ENCODE measurements around the gene DENND5B.

DNA sequence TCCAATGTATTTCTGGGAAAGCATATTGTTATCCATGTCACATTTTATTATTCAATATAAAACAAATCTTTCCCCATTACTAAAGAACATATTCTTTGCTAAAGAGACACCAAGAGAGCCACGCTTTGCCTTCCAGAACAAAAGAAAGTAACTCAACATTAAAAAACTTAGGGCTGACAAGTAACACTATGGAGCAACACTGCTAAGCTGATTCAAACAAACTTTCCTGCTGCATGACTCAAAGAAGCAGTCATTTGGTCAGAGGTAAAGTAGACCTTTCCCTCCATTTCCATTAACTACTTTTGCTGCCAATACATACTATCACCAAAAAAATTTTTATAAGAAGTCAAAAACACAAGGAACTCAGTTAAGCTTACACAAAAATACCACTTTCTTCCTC, 83.0 kb downstream of the DENND5B start:
- TF ChIP-seq, protein P1, sequence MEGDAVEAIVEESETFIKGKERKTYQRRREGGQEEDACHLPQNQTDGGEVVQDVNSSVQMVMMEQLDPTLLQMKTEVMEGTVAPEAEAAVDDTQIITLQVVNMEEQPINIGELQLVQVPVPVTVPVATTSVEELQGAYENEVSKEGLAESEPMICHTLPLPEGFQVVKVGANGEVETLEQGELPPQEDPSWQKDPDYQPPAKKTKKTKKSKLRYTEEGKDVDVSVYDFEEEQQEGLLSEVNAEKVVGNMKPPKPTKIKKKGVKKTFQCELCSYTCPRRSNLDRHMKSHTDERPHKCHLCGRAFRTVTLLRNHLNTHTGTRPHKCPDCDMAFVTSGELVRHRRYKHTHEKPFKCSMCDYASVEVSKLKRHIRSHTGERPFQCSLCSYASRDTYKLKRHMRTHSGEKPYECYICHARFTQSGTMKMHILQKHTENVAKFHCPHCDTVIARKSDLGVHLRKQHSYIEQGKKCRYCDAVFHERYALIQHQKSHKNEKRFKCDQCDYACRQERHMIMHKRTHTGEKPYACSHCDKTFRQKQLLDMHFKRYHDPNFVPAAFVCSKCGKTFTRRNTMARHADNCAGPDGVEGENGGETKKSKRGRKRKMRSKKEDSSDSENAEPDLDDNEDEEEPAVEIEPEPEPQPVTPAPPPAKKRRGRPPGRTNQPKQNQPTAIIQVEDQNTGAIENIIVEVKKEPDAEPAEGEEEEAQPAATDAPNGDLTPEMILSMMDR (IDR thresholded peaks at IDR 0.05; ENCODE audit: low read depth, low read length, missing input control): no peak
- TF ChIP-seq TAF1 (conservative IDR thresholded peaks at IDR 0.05): no peak
- TF ChIP-seq, protein P2, sequence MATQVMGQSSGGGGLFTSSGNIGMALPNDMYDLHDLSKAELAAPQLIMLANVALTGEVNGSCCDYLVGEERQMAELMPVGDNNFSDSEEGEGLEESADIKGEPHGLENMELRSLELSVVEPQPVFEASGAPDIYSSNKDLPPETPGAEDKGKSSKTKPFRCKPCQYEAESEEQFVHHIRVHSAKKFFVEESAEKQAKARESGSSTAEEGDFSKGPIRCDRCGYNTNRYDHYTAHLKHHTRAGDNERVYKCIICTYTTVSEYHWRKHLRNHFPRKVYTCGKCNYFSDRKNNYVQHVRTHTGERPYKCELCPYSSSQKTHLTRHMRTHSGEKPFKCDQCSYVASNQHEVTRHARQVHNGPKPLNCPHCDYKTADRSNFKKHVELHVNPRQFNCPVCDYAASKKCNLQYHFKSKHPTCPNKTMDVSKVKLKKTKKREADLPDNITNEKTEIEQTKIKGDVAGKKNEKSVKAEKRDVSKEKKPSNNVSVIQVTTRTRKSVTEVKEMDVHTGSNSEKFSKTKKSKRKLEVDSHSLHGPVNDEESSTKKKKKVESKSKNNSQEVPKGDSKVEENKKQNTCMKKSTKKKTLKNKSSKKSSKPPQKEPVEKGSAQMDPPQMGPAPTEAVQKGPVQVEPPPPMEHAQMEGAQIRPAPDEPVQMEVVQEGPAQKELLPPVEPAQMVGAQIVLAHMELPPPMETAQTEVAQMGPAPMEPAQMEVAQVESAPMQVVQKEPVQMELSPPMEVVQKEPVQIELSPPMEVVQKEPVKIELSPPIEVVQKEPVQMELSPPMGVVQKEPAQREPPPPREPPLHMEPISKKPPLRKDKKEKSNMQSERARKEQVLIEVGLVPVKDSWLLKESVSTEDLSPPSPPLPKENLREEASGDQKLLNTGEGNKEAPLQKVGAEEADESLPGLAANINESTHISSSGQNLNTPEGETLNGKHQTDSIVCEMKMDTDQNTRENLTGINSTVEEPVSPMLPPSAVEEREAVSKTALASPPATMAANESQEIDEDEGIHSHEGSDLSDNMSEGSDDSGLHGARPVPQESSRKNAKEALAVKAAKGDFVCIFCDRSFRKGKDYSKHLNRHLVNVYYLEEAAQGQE (IDR thresholded peaks at IDR 0.05): no peak
- no peak for TF ChIP-seq JUND (IDR thresholded peaks at IDR 0.05)
- TF ChIP-seq, protein P3, sequence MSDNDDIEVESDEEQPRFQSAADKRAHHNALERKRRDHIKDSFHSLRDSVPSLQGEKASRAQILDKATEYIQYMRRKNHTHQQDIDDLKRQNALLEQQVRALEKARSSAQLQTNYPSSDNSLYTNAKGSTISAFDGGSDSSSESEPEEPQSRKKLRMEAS (IDR thresholded peaks at IDR 0.05): no peak
- no peak for TF ChIP-seq GABPA (IDR thresholded peaks at IDR 0.05 in 1 of 2, conservative IDR thresholded peaks at IDR 0.05 in 1 of 2)
- no peak for TF ChIP-seq YY1 (IDR thresholded peaks at IDR 0.05)

Data from liver (tissue), 3 donors.